8988T (cell line): Measurements from ENCODE around the gene DIDO1.
"Not testable (repeated sequence)": the region's sequence is repeated elsewhere in the genome, so short reads cannot be mapped to it uniquely, and the experiment has no call there.

Experiments used
- DNase-seq: peaks from one replicate; pipeline ENCODE4 v3.0.0; 2011

Gene DIDO1

DNA sequence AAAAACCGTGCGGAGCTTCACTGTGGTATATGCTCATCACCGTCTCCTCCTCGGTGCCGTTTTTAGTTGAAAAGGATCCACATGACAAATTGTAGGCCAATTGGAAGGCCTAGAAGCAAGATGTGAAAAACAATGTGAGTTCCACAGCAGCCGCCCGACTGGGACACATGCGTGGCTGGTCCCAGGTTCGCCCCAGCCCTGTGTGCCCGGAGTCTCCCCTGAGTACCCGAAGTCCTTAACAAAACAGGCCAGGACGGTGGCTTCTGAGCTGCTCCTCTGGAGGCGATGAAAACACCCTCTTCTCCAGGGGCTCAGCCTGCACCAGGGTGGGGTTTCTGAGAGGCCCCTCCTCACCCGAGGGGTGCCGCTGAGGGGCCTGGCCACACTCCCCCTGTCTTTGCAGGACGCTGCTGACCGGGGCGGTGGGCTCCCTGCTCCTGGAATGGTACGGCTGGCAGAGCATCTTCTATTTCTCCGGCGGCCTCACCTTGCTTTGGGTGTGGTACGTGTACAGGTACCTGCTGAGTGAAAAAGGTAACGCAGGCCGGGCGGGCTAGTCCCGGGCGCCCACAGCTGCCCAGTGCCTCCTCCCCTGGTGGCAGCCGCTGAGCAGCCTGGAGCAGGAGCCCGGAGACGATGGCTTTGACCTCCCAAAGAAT lies 36.0 kb upstream of the DIDO1 start:
- DNase-seq = no peak

GRCh38 chr20:62961799-62962198 lies 35.5 kb upstream of the DIDO1 start:
- DNase-seq = no peak

GRCh38 chr20:62961310-62961783 lies 35.0 kb upstream of the DIDO1 start:
- no peak for DNase-seq

- DNase-seq = not testable (repeated sequence)
Measured at GRCh38 chr20:62960446-62961309, 34.4 kb upstream of the DIDO1 start.

DNA sequence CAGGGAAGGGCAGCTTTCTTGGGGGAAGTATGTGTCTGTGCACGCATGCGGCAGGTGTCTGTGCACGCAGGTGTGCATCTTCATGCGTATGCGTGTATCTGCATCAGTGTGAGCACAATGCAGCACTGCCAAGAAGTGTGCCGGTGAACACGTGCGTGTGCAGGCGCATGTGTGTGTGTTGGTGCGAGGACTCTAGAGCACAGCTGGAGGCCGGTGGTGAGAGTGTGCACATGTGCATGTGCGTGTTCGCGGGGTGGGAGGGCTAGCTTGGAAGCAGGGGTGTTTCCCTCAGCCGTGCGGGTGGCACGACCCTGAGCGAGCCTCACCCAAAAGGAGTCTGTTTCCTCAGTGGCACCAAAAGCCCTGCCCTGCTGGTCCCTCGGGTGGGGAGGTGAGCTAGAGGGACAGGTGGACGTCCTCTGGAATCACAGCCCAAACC lies 33.7 kb upstream of the DIDO1 start:
- DNase-seq = no peak

- DNase-seq = no peak
Measured at GRCh38 chr20:62959101-62959971, 33.0 kb upstream of the DIDO1 start.

DNA sequence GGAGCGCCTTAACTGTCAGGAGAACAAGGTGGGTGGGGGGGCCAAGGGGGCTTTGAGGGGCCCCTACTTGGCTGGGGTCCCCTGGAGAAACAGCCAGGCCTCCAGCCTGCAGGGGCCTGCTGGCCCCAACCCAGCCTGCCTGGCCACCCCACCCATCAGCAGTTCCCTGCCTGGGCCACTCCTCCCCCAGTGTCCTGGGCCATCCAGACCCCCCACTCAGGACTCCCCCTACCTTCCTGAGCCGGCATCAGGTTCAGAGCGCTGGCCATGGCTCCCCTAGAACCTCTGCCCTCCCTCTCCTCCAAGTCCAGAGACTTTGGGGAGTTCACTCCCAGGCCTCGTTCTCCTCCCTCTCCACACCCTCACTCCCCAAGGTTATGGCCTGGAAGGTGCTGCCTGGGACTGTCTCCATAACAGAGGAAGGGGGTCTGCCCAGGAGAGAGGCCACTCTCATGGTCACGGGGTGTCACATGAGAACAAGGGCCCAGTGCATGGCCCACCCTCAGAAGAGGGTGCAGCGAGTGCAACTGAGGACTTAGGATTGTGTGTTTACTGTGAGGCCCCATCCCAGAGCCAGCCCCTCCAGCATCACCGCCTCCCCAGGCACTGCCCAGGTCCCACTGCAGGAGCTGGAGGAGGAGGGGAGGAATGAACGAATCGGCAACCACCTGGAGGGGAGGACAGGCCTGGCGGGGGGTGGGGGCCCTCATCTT lies 32.2 kb upstream of the DIDO1 start:
- no peak for DNase-seq

DNA sequence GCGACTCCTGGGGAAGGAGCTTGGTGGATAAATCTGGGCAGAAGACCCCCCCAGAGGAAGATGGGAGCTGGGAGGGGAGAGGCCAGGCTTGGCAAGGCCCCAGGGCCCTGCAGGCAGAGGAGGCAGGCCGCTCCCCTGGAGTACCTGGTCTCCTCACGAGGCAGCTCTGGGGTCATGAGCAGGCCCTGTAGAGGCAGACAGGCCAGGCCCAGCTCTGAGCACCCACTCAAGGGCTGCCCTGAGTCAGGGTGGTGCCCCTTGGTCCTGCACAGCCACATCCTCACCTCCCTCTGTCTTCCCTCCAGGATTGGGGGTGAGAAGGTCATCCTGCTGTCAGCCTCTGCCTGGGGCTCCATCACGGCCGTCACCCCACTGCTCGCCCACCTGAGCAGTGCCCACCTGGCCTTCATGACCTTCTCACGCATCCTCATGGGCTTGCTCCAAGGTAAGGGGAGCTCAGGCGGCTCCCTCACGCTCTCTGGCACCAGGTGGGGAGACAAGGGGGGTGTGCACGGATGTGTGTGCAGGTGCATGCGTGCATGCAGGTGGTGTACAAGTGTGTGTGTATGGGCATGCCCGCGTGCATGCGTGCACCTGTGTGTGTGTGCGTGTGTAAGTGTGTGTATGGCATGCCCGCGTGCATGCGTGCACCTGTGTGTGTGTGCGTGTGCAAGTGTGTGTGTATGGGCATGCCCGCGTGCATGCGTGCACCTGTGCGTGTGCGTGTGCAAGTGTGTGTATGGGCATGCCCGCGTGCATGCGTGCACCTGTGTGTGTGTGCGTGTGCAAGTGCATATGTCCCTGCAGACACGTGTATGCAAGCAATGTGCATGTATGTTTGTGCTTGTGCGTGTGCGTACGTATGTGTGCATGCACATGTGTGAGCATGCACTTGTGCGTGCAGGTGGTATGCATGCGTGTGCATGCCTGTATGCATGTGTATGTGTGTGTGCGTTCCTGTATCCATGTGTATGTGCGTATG lies 31.1 kb upstream of the DIDO1 start:
- DNase-seq = no peak

- no peak for DNase-seq
Measured at GRCh38 chr20:62956387-62957135, 30.3 kb upstream of the DIDO1 start.

- no peak for DNase-seq
Measured at GRCh38 chr20:62955519-62956386, 29.4 kb upstream of the DIDO1 start.

DNA sequence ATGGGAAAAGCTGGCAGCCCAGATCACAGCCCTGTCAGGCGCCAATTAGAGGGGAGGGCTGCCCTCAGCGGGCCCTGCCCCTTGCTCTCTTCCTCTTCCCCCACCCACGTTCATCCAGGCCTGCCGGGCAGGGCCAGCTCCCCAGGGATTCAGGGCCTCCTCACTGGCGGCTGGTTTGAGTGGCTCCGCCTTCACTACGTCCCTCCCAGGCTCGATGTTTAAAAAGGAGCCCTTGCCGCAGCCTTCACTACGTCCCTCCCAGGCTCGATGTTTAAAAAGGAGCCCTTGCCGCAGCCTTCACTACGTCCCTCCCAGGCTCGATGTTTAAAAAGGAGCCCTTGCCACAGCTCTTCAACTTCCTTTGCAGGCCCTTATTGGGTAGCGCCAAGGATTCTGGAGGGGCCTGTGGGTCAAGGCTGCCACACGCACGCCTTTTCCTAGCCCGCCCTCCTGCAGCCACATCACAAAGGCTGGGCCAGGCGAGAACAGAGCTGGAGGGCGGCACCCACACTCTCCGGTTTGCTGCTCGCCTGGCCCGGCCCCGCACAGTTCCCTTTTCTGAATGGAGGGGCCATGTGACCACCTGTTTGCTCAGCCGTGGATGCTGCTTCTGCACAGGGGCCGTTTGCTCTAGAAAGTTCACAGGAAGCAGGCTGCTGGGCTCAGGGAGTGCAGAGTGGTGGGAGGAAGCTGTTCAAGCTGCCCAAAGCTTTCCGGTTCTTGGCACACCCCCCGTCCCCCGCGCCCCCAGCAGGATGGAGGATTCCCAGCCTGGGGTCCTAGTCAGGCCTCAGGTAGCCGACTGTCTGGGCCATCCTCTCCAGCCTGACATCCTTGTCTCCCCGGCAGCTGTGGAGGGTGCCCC lies 27.8 kb upstream of the DIDO1 start:
- no peak for DNase-seq

DNA sequence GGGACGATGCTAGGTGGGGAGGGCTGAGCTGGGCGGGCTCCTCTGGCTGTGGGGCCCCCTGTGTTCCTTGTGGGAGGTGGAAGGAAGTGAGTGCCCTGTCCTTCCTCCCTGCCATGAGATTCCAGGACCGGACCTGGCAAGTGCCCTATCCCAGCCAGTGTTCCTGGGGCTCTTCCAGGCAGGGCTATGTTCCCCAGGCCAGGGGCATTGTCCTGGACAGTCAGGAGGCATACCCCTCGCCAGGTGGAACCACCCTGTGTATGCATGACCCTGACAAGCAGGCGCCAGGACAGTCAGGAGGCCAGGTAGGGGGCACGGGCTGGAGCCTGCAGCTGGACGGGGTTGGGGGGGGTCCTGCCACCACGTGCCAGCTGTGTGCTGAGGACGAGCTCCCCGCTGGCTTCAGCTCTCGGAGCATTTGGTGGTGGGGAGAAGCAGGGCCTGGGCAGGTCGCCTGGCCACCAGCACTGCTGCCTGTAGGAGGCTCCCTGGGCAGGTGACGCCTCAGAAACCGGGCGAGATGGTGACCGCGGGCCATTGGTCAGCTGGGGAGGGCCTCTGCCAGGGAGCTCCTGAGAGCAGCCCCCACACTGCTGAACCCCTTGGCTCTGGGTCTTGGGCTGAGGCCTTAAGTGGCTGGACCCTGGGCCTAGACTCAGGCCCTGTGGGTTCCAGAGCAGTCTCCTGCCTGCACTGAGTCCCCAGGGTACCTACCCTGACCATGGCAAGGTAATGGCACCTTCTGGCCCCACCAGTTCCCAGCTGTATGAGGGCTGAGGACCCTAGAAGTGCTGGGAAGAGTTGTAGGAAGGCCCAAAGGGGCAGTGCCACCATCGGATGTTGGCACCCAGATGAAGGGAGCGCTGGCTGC lies 26.9 kb upstream of the DIDO1 start:
- no peak for DNase-seq

- no peak for DNase-seq
Measured at GRCh38 chr20:62952373-62952967, 26.2 kb upstream of the DIDO1 start, which contains the start of gene SLC17A9. Gene SLC17A9, plus strand, starts transcription at chr20:62952709. Its CDS starts 122 bp downstream, at chr20:62952831.

DNA sequence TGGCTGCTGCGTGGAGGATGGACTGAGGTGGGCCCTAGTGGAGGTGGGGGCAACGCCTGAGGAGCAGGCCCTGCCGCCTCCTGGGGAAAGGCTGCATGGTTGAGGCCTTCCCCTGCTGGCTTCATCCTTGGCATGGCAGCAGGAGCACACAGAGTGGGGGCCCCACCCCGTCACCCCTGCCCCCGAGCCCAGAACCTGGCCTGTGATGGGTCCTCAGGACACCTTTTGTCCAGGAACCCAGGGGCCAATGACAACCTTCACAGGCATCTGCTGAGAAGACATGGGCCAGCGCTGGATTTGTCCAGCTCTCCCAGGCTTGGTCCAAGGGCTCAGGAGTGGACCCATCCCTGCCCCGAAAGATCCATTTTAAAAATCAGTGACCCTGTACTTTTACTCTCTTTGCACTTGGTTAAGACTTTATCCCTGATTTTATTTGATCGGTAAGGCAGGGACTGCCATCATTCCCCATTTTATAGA lies 25.6 kb upstream of the DIDO1 start:
- DNase-seq = no peak

DNA sequence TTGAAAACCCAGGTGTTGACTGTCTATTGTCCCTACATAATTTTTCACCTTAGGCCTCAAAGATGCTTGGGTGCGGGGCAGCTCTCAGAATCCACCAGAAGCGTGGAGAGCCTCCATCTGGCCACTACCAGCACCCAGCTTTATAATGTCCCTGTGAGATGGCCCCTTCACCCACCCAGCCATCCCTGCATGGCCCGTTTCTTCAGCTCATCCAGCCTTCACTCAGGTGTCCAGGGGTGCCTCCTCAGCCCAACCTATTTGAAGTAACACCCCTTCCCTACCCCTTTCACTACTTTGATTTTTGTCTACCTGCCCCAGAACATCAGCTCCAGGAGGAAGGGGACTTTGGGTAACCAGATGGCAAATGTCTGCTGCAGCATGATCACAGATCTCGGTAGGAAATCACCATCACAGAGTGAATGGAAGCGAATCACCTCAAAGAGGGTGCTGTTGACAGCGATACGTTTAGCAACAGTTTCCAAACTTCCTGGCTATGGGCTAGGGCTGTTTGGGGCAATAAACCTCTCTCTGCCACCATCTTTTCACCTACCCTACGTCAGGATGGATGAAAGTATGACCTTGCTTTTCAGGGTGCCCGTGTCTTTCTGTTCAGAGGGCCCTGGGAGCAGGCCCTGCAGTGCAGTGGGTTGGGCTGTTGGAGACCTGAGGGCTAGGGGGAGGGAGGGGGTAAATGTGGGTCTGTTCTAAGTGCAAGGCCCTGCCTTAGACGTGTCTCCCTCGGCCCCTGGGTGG lies 25.0 kb upstream of the DIDO1 start:
- DNase-seq = no peak

DNA sequence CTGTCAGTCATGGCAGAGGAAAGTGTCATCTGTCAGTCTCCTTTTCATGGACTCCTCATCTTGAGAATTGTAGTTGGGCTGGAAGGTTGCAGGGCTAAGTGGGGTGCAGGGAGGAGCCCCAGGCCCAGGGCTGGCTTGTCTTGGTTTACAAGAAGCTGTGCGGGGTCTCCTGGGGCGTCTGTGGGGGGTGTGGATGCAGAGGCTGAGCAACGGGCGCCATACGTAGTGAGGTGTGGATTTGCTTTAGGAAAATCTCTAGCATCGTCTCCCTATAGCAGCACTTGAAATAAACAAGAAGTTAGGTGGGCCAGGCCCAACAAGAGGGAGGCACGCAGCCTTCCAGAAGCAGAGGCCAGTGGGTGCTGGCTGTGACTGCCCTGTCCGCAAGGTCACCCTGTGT lies 24.4 kb upstream of the DIDO1 start:
- no peak for DNase-seq
